Gastroesophageal sphincter (tissue), 4 donors: Measurements from ENCODE around the gene PRDM5. TPM values are rescaled to one million over a fixed set of nuclear protein-coding genes. Genes with fewer than 3 reads are reported as not detected.

Source experiments
- ATAC-seq: fragments of 150-250 bp; one replicate; pipeline ENCODE4 v1.9.1; 2016; ENCODE audit warnings: mild to moderate bottlenecking, moderate library complexity
- H3K27ac ChIP-seq, 4 donors: fragments of 200-600 bp; sonication (generic) in 3 of 4; 1 replicate in 3 of 4; 2 replicates in 1 of 4; pipeline ENCODE4 v1.5.1; 2016 to 2019
- H3K27me3 ChIP-seq: fragments of 200-600 bp; sonication (generic); one replicate; pipeline ENCODE4 v1.5.1; 2019
- H3K36me3 ChIP-seq, 2 donors: fragments of 200-600 bp; sonication (generic); one replicate each; pipeline ENCODE4 v1.5.1; 2019; ENCODE audit warnings: control low read depth in 1 of 2
- H3K4me1 ChIP-seq, 3 donors: fragments of 200-600 bp; sonication (generic); 1 replicate in 2 of 3; 2 replicates in 1 of 3; pipeline ENCODE4 v1.5.1; 2016 to 2019; ENCODE audit warnings: control low read depth in 2 of 3
- H3K4me3 ChIP-seq, 2 donors: fragments of 200-600 bp; sonication (generic); one replicate each; pipeline ENCODE4 v1.5.1; 2019; ENCODE audit warnings: mild to moderate bottlenecking in 1 of 2, moderate library complexity in 1 of 2
- H3K9me3 ChIP-seq, 3 donors: fragments of 200-600 bp; sonication (generic); one replicate each; pipeline ENCODE4 v1.5.1; 2017 to 2019; ENCODE audit warnings: control low read depth in 2 of 3
- CTCF ChIP-seq, 4 experiments: fragments of 200-600 bp in 2 of 4; fragments of 450-650 bp in 2 of 4; sonication (generic) in 1 of 4; IDR thresholded peaks; one replicate each; pipeline ENCODE4 v1.5.1; 2017 to 2019; ENCODE audit warnings: antibody characterized with exemption in 4 of 4, mild to moderate bottlenecking in 2 of 4, moderate library complexity in 2 of 4
- EP300 ChIP-seq: sonication (generic); formaldehyde crosslinking; IDR thresholded peaks from one replicate; pipeline ENCODE4 v1.6.1; 2017; ENCODE audit warnings: antibody characterized with exemption, mild to moderate bottlenecking
- POLR2A ChIP-seq, 2 donors: fragments of 450-650 bp; IDR thresholded peaks; one replicate each; pipeline ENCODE4 v1.6.1; 2017; ENCODE audit warnings: antibody characterized with exemption in 2 of 2, mild to moderate bottlenecking in 2 of 2, moderate library complexity in 1 of 2
- POLR2AphosphoS5 ChIP-seq: sonication (generic); formaldehyde crosslinking; IDR thresholded peaks from one replicate; pipeline ENCODE4 v1.6.1; 2017; ENCODE audit warnings: antibody characterized with exemption
- WGBS, 2 donors: methylation state at CpG; one replicate each; pipeline ENCODE4 v1.1.5; 2018; ENCODE audit warnings: low coverage in 1 of 2; 5-methylcytosine and 5-hydroxymethylcytosine counted together
- total RNA-seq, 4 donors: library from RNA; depleted of rRNA; stranded (reverse); fragments of >200 nt; gene quantifications; one replicate each; pipeline ENCODE4 v1.1.0, GENCODE V29; 2016

PRDM5 gene
- total RNA-seq, 4 donors from 2014 or later = 10.6 to 33.9 (median 18.9) TPM

- peak overlapping the region; percentile 86 to 92 for H3K4me3 ChIP-seq
- 3 to 8% methylated on average over 5 to 12 of the region's 51 CpGs for WGBS, 2 donors
- peak overlapping the region; percentile 89 to 96 (median 96) for H3K27ac ChIP-seq
- ATAC-seq = peak; percentile 79
- no peaks in the 10 kb centered on the region for H3K27me3 ChIP-seq
- no peaks in the 10 kb centered on the region for H3K9me3 ChIP-seq
- TF ChIP-seq EP300 (no peak), CTCF (IDR thresholded peaks at IDR 0.05) (no peak), POLR2AphosphoS5 (peak; percentile 63), POLR2A (IDR thresholded peaks at IDR 0.05) (peak; percentile 51 to 53)
- no peaks in the 10 kb centered on the region for H3K36me3 ChIP-seq
- H3K4me1 ChIP-seq = peaks cover 0 to 40% (median 3%) of the 10 kb centered on the region in 3 donors
These were observed 808 bp downstream of the PRDM5 start for GRCh38 chr4:120921456-120922380.

- ATAC-seq = no peak
- 67 to 92% methylated on average over 2 of the region's 2 CpGs for WGBS, 2 donors
- Histone ChIP-seq H3K27me3 (no peaks in the 10 kb centered on the region), H3K9me3 (no peaks in the 10 kb centered on the region), H3K4me3 (no peak overlapping the region), H3K4me1 (peaks cover 0 to 40% (median 3%) of the 10 kb centered on the region in 3 donors), H3K36me3 (no peaks in the 10 kb centered on the region), H3K27ac (peak overlapping the region in 2 of 4 donors; percentile 24 to 96)
- no peak for TF ChIP-seq POLR2A (IDR thresholded peaks at IDR 0.05)
- TF ChIP-seq CTCF (IDR thresholded peaks at IDR 0.05) = no peak
- no peak for TF ChIP-seq POLR2AphosphoS5
- no peak for TF ChIP-seq EP300
These were observed 1.9 kb downstream of the PRDM5 start for GRCh38 chr4:120920666-120921065.

GRCh38 chr4:120919358-120919757, 3.2 kb downstream of the PRDM5 start:
- no peak for ATAC-seq
- Histone ChIP-seq H3K27ac (no peak overlapping the region), H3K27me3 (no peaks in the 10 kb centered on the region)

GRCh38 chr4:120918788-120919187, 3.7 kb downstream of the PRDM5 start:
- no peak for ATAC-seq
- no peaks in the 10 kb centered on the region for H3K9me3 ChIP-seq
- H3K4me1 ChIP-seq = peaks cover 0 to 40% (median 3%) of the 10 kb centered on the region in 3 donors
- TF ChIP-seq POLR2A (IDR thresholded peaks at IDR 0.05) = no peak
- TF ChIP-seq EP300 = no peak
- no peak for TF ChIP-seq CTCF (IDR thresholded peaks at IDR 0.05)
- TF ChIP-seq POLR2AphosphoS5 = no peak
- H3K27me3 ChIP-seq = no peaks in the 10 kb centered on the region
- no peak overlapping the region for H3K4me3 ChIP-seq
- H3K36me3 ChIP-seq = no peaks in the 10 kb centered on the region
- H3K27ac ChIP-seq = peak overlapping the region in 1 of 4 donors; percentile 33
- WGBS, 2 donors = 20 to 21% methylated on average over 1 to 2 of the region's 2 CpGs

More at GRCh38 chr4:120919358-120919757, 3.2 kb downstream of the PRDM5 start:
- H3K4me3 ChIP-seq = no peak overlapping the region
- H3K9me3 ChIP-seq = no peaks in the 10 kb centered on the region
- 73 to 93% methylated on average over 1 of the region's 1 CpG for WGBS, 2 donors
- TF ChIP-seq POLR2A (IDR thresholded peaks at IDR 0.05) = no peak
- TF ChIP-seq EP300 = no peak
- no peak for TF ChIP-seq POLR2AphosphoS5
- no peak for TF ChIP-seq CTCF (IDR thresholded peaks at IDR 0.05)
- no peaks in the 10 kb centered on the region for H3K36me3 ChIP-seq
- H3K4me1 ChIP-seq = peaks cover 0 to 40% (median 3%) of the 10 kb centered on the region in 3 donors

GRCh38 chr4:120918092-120918491, 4.4 kb downstream of the PRDM5 start:
- WGBS, 2 donors = 30 to 60% methylated on average over 2 of the region's 2 CpGs
- H3K27ac ChIP-seq = no peak overlapping the region

More at GRCh38 chr4:120918092-120918491, 4.4 kb downstream of the PRDM5 start:
- Histone ChIP-seq H3K27me3 (no peaks in the 10 kb centered on the region), H3K4me1 (peaks cover 0 to 35% (median 3%) of the 10 kb centered on the region in 3 donors), H3K4me3 (no peak overlapping the region), H3K36me3 (no peaks in the 10 kb centered on the region), H3K9me3 (no peaks in the 10 kb centered on the region)
- TF ChIP-seq CTCF (IDR thresholded peaks at IDR 0.05) (no peak), POLR2AphosphoS5 (no peak), EP300 (no peak), POLR2A (IDR thresholded peaks at IDR 0.05) (no peak)
- no peak for ATAC-seq
